SJSA1 (cell line): ENCODE results near the gene CDC123. TPM values are rescaled to one million over a fixed set of nuclear protein-coding genes. Genes with fewer than 3 reads are reported as not detected.

Experiments used
- DNase-seq, 2 experiments: peaks; one replicate each; pipeline ENCODE4 v3.0.0-alpha.2; 2015 to 2020; ENCODE audit warnings: low spot score in 2 of 2, low read depth in 1 of 2
- H3K27ac ChIP-seq: fragments of 250-450 bp; sonication (Bioruptor Pico); 2 replicates; pipeline ENCODE4 v1.5.1; 2020; ENCODE audit warnings: mild to moderate bottlenecking, moderate library complexity
- H3K27me3 ChIP-seq: fragments of 250-450 bp; sonication (Bioruptor Pico); replicated peaks from 2 replicates; pipeline ENCODE4 v1.5.1; 2020; ENCODE audit warnings: mild to moderate bottlenecking, moderate library complexity
- H3K36me3 ChIP-seq: fragments of 250-450 bp; sonication (Bioruptor Pico); 2 replicates; pipeline ENCODE4 v1.5.1; 2020; ENCODE audit warnings: mild to moderate bottlenecking
- H3K4me1 ChIP-seq: fragments of 250-450 bp; sonication (Bioruptor Pico); replicated peaks from 2 replicates; pipeline ENCODE4 v1.6.1; 2021; ENCODE audit warnings: mild to moderate bottlenecking
- H3K4me3 ChIP-seq: fragments of 250-450 bp; sonication (Bioruptor Pico); 2 replicates; pipeline ENCODE4 v1.5.1; 2020; ENCODE audit warnings: mild to moderate bottlenecking
- H3K9me3 ChIP-seq: fragments of 250-450 bp; sonication (Bioruptor Pico); replicated peaks from 2 replicates; pipeline ENCODE4 v1.5.1; 2020; ENCODE audit warnings: mild to moderate bottlenecking
- total RNA-seq: library from RNA; depleted of rRNA; stranded (reverse); fragments of >200 nt; shearing (Covaris generic); gene quantifications from 2 replicates; pipeline ENCODE4 v1.2.3, GENCODE V29; 2014

CDC123 gene
- total RNA-seq, 1 experiment from 2014 or later: 125 TPM

DNA sequence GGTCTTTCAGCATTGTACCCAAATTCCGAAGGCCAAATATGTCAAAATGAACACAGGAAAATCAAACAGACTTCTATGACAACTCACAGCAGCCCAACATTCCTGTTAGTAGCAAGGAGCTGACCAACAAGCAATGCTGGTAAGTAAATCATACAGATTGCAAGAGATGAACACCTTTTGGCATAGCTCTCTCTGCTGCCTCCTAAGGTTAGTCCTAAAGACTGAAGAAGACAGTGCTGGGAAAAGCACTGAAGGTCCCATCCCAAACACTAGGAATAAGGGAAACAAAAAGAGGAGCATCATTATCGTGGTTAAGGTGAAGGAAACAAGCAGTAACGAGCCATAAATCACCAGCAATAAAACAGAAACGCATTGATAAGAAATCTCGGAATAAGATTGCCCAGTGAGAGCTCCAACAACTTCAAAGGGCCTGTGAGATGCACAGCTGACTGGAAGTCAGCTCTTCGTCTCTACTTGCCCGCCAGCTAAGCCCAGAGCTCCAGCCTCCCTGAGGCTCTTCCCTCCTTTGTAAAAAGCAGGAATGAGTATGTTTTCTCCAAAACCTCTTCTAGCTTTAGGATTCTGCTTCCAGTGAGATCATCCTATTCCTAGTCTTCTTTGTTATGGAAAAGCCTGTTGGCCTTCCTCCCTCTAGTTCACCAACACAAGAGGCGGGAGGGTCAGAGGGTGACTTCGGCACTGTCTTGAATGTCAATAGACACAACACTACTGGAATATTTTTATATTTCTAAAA is 15.6 kb upstream of the CDC123 start:
- Histone ChIP-seq H3K36me3 (peaks cover 54% of the 10 kb centered on the region), H3K9me3 (no peaks in the 10 kb centered on the region), H3K27me3 (no peaks in the 10 kb centered on the region), H3K4me1 (no peaks in the 10 kb centered on the region), H3K4me3 (no peak overlapping the region), H3K27ac (no peak overlapping the region)
- DNase-seq: no peak

DNA sequence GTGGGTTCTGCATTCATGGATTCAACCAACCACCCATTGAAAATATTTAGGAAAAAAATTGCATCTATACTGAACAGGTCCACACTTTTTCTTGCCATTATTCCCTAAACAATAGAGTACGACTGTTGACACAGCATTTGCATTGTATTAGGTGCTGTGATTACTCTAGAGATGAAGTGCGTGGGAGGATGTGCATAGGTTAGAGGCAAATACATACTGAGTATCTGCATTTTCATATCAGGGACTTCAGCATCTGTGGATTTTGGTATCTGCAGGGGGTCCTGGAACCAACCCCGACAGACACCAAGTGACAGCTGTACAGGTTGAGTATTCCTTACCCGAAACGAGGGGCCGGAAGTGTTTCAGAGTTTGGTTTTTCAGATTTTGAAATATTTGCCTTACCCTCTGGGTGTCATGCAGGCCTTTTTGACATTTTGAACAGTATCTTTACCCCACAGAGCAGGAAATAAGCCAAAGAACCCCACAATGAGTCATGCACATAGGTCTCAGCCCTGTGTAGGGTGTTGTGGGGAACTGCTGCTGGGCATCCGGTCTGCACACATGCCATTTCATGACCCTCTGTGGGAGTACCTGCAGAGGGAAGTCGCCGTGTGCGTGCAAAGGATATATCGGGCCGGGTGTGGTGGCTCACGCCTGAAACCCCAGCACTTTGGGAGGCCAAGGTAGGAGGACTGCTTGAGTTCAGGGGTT is 14.8 kb upstream of the CDC123 start:
- H3K4me1 ChIP-seq: no peaks in the 10 kb centered on the region
- no peak for DNase-seq

GRCh38 chr10:12184165-12184564 is 11.8 kb upstream of the CDC123 start:
- Histone ChIP-seq H3K27ac (no peak overlapping the region), H3K27me3 (no peaks in the 10 kb centered on the region), H3K4me1 (no peaks in the 10 kb centered on the region), H3K4me3 (no peak overlapping the region), H3K36me3 (peaks cover 54% of the 10 kb centered on the region), H3K9me3 (no peaks in the 10 kb centered on the region)
- no peak for DNase-seq

More for the DNA sequence above, 14.8 kb upstream of the CDC123 start:
- H3K27ac ChIP-seq: no peak overlapping the region
- no peak overlapping the region for H3K4me3 ChIP-seq
- H3K9me3 ChIP-seq: no peaks in the 10 kb centered on the region
- peaks cover 60% of the 10 kb centered on the region for H3K36me3 ChIP-seq
- no peaks in the 10 kb centered on the region for H3K27me3 ChIP-seq

DNA sequence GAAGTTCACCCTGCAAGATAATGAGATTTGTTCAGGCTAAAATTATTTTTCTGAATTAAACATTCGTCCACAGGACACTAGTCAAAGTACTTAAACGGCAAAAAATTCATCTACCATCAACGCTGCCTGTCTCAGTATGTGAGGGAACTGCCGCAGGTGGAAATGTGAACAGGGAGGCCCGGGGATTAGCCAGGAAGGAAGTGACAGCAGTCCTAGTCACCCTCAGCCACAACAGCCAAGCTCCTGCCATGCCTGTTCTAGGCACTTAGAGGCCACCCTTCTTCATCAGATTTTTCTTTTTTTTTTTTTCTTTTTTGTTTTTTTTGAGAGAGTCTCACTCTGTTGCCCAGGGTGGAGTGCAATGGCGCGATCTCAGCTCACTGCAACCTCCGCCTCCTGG is 9.7 kb upstream of the CDC123 start:
- H3K36me3 ChIP-seq: peaks cover 53% of the 10 kb centered on the region
- peaks cover under 1% of the 10 kb centered on the region; the same call in 1 of the 2 replicates for H3K4me1 ChIP-seq
- H3K27ac ChIP-seq: no peak overlapping the region
- no peak overlapping the region for H3K4me3 ChIP-seq
- no peak for DNase-seq
- no peaks in the 10 kb centered on the region for H3K9me3 ChIP-seq
- H3K27me3 ChIP-seq: no peaks in the 10 kb centered on the region

- no peak overlapping the region for H3K4me3 ChIP-seq
- DNase-seq: no peak
- H3K27ac ChIP-seq: no peak overlapping the region
- H3K27me3 ChIP-seq: no peaks in the 10 kb centered on the region
- H3K4me1 ChIP-seq: peaks cover 4% of the 10 kb centered on the region; the same call in 1 of the 2 replicates
- H3K9me3 ChIP-seq: no peaks in the 10 kb centered on the region
- peaks cover 48% of the 10 kb centered on the region for H3K36me3 ChIP-seq
Observed at GRCh38 chr10:12187321-12187905, 8.6 kb upstream of the CDC123 start.

DNA sequence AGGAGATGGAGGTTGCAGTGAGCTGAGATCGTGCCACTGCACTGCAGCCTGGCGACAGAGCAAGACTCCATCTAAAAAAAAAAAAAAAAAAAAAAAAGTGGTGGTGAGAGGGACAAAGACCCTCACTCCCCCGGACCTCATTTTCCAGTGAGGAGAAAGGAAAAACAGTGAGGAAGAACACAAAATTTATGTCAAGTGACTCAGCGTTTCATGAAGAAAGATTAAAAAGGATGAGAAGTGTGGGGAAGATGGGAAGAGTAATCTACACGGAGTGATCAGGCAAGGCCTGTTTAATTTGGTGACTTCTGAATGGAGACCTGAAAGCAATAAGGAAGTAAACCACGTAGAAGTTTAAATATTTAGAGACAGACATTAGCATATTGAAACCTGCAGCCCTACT is 7.3 kb upstream of the CDC123 start:
- no peak for DNase-seq
- Histone ChIP-seq H3K9me3 (no peaks in the 10 kb centered on the region), H3K4me1 (peaks cover 4% of the 10 kb centered on the region; the same call in 1 of the 2 replicates), H3K27ac (no peak overlapping the region), H3K36me3 (peaks cover 51% of the 10 kb centered on the region), H3K4me3 (no peak overlapping the region), H3K27me3 (no peaks in the 10 kb centered on the region)

DNA sequence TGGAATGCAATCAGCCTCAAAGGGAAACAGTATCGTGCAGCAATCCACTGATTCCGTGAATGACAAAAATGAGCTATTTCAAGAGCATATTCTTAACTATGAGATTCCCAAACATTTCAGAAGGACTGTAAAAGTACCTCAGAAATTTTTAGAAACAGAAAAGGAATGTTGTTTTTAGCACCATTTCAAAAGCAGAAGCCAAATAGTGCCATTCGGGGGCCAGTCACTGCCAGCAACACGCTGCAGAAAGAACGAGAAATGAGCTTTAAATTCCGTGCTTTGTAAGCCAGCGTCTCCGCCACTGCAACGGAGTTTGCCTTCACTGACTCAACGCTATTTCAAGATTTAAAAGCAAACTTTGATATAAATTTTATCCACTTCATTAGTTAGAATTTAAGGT is 6.6 kb upstream of the CDC123 start:
- no peak for DNase-seq
- no peak overlapping the region for H3K27ac ChIP-seq
- peaks cover 55% of the 10 kb centered on the region for H3K36me3 ChIP-seq
- no peak overlapping the region for H3K4me3 ChIP-seq
- peaks cover 10% of the 10 kb centered on the region for H3K4me1 ChIP-seq
- H3K27me3 ChIP-seq: no peaks in the 10 kb centered on the region
- H3K9me3 ChIP-seq: no peaks in the 10 kb centered on the region

GRCh38 chr10:12191715-12192114 is 4.3 kb upstream of the CDC123 start:
- H3K4me1 ChIP-seq: peaks cover 13% of the 10 kb centered on the region
- no peak for DNase-seq

DNA sequence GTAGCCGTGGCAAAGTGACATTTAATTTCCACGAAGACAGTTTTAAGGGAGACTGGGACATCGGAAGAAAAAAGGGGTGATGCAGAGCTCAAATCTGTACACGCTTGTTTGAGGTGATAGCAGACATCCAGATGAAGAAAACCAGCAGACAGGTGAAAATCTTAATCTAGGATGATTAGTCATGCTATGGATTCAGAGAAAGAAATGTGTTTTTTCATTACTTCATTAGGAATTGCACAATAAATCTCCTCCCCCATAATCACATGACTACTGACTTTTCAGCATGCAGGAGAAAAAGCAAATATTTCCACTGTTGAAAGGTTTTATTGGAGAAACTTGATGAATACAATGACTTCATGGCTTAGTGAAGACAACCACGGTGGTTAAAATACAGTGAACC is 2.8 kb upstream of the CDC123 start:
- H3K4me1 ChIP-seq: peaks cover 13% of the 10 kb centered on the region
- H3K4me3 ChIP-seq: no peak overlapping the region
- no peak overlapping the region for H3K27ac ChIP-seq
- H3K27me3 ChIP-seq: no peaks in the 10 kb centered on the region
- peaks cover 29% of the 10 kb centered on the region for H3K36me3 ChIP-seq
- H3K9me3 ChIP-seq: no peaks in the 10 kb centered on the region
- no peak for DNase-seq

More at GRCh38 chr10:12191715-12192114, 4.3 kb upstream of the CDC123 start:
- Histone ChIP-seq H3K36me3 (peaks cover 39% of the 10 kb centered on the region), H3K27ac (no peak overlapping the region), H3K27me3 (no peaks in the 10 kb centered on the region), H3K9me3 (no peaks in the 10 kb centered on the region), H3K4me3 (no peak overlapping the region)

DNA sequence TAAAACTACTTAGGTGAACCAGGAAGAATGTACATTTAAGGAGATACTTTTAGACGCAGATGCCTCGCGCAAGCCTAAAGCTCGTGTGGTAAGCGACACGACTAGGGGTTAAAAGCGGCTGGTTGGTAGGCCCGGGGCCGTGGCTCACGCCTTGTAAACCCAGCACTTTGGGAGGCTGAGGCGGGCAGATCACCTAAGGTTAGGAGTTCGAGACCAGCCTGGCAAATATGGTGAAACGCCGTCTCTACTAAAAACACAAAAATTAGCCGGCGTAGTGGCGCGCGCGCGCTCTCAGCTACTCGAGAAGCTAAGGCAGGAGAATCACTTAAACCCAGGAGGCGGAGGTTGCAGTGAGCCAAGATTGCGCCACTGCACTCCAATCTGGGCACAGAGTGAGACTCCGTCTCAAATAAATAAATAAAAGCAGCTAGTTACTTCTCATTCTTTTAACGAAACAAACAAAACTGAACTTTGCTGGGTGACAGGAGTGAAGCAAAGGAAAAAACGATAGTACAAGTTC is 1.2 kb upstream of the CDC123 start:
- H3K27me3 ChIP-seq: no peaks in the 10 kb centered on the region
- H3K36me3 ChIP-seq: peaks cover 40% of the 10 kb centered on the region
- H3K27ac ChIP-seq: peak overlapping the region; percentile 82; the same call in 1 of the 2 replicates
- peaks cover 13% of the 10 kb centered on the region for H3K4me1 ChIP-seq
- peak overlapping the region; percentile 59 for H3K4me3 ChIP-seq
- peak; percentile 31 to 48 for DNase-seq
- H3K9me3 ChIP-seq: no peaks in the 10 kb centered on the region

GRCh38 chr10:12195281-12195602 is 746 bp upstream of the CDC123 start:
- DNase-seq: no peak
- H3K4me3 ChIP-seq: peak overlapping the region; percentile 59
- H3K27ac ChIP-seq: peak overlapping the region; percentile 82
- peaks cover 13% of the 10 kb centered on the region for H3K4me1 ChIP-seq
- peaks cover 39% of the 10 kb centered on the region for H3K36me3 ChIP-seq
- H3K27me3 ChIP-seq: no peaks in the 10 kb centered on the region
- no peaks in the 10 kb centered on the region for H3K9me3 ChIP-seq

DNA sequence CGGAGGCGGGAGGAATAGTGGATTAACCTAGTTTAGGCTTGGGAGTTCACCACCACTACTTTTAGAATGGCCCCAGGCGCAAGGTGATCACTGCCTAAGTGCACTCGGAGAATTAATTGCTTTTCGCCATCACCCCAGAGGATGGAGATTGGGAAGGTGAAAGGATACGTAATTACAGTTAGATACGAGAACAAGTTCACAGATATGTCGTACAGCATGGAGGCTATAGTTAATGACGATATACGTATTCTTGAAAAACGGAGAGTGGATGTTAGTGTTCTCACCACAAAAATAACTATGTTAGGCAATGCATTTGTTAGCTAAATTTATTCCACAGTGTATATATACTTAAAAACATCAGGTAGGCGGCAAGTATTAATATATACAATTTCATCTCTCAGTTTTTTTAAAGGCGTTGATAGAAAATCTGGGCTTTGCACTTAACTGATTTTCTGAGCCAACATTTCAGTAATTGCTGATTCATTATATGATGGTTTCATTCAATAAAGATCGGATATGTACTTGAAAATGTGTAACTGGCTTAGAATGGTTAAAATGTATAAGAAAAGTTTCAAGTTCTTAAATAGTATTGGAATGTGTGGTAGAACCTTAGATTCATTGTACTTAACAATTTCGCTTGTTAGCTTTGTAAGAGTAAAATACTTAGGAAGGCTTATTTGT is 683 bp downstream of the CDC123 start:
- Histone ChIP-seq H3K27ac (peak overlapping the region; percentile 82), H3K27me3 (no peaks in the 10 kb centered on the region)

GRCh38 chr10:12198156-12198555 is 2.2 kb downstream of the CDC123 start:
- Histone ChIP-seq H3K27ac (no peak overlapping the region), H3K36me3 (peaks cover 57% of the 10 kb centered on the region), H3K4me3 (no peak overlapping the region), H3K4me1 (peaks cover 9% of the 10 kb centered on the region; the same call in 1 of the 2 replicates), H3K9me3 (no peaks in the 10 kb centered on the region), H3K27me3 (no peaks in the 10 kb centered on the region)
- no peak for DNase-seq

More for the DNA sequence above, 683 bp downstream of the CDC123 start:
- peak overlapping the region; percentile 59 for H3K4me3 ChIP-seq
- DNase-seq: no peak
- no peaks in the 10 kb centered on the region for H3K9me3 ChIP-seq
- H3K36me3 ChIP-seq: peaks cover 53% of the 10 kb centered on the region
- peaks cover 9% of the 10 kb centered on the region for H3K4me1 ChIP-seq
